Measurements from ENCODE around the gene METTL24. TPM values are rescaled to one million over a fixed set of nuclear protein-coding genes. Genes with fewer than 3 reads are reported as not detected.
A peak's percentile ranks its signal among the peaks of the same experiment; 100 is the strongest.

Gene METTL24
- total RNA-seq, 4 donors from 2014 or later = 2.6 to 12.6 (median 4.0) TPM

DNA sequence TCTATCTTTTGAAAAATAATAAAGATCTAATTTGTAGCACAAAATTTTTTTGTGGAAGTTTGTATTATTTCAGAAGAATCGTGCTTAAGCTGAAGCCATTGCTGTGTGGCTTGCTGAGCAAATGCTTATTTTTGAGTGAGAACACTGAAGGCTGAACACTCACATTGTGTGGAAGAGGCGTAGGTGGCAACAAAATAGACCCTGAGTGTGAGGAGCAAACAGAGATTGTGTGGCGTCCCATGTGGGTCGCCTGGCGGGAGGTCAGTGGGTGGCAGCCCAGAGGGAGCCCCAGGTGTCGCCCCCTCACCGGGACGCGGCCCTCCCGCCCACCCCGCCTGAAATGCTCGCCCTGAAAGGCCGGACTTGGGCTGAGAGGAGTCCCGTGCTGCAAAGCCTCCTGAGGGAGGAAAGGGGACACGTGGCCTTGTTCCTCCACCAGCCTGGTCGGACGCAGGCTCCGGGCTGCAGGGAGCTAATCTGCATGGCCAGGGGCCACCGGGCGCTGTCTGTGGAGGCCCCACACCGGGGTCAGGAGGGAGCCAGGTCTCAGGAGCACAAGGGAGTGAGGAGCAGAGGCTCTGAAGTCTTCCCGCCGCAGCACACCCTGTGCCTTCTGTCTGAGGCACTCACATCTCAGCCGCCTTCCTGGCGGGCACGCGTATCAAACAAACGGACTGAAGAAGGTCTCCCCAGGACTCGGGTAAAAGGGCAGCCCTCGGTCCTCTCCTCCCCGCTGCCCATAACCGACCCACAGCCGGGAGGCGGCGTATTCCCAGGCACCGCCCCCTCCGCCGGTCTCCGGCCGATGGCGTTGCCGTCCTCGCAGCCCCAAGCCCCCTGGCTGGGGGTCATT, 41.3 kb upstream of the METTL24 start:
- Histone ChIP-seq H3K36me3 (no peaks in the 10 kb centered on the region), H3K4me3 (replicated peaks in 1 of 3) (peak overlapping the region in 1 of 3 donors; percentile 19), H3K27me3 (no peaks in the 10 kb centered on the region), H3K4me1 (no peaks in the 10 kb centered on the region), H3K27ac (no peak overlapping the region), H3K9me3 (no peaks in the 10 kb centered on the region)
- WGBS, 2 donors = 29 to 45% methylated on average over 17 to 22 of the region's 43 CpGs
- intact Hi-C loops (cut with DNase I) = loop anchor here (10.0 kb wide), 1 partner anchor 355 kb away; no protein-coding TSS in a partner anchor
- DNase-seq = peak in 1 of 2 donors; percentile 13
- TF ChIP-seq, protein P1, sequence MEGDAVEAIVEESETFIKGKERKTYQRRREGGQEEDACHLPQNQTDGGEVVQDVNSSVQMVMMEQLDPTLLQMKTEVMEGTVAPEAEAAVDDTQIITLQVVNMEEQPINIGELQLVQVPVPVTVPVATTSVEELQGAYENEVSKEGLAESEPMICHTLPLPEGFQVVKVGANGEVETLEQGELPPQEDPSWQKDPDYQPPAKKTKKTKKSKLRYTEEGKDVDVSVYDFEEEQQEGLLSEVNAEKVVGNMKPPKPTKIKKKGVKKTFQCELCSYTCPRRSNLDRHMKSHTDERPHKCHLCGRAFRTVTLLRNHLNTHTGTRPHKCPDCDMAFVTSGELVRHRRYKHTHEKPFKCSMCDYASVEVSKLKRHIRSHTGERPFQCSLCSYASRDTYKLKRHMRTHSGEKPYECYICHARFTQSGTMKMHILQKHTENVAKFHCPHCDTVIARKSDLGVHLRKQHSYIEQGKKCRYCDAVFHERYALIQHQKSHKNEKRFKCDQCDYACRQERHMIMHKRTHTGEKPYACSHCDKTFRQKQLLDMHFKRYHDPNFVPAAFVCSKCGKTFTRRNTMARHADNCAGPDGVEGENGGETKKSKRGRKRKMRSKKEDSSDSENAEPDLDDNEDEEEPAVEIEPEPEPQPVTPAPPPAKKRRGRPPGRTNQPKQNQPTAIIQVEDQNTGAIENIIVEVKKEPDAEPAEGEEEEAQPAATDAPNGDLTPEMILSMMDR (IDR thresholded peaks at IDR 0.05) = no peak
- TF ChIP-seq POLR2A (IDR thresholded peaks at IDR 0.05) = no peak

DNA sequence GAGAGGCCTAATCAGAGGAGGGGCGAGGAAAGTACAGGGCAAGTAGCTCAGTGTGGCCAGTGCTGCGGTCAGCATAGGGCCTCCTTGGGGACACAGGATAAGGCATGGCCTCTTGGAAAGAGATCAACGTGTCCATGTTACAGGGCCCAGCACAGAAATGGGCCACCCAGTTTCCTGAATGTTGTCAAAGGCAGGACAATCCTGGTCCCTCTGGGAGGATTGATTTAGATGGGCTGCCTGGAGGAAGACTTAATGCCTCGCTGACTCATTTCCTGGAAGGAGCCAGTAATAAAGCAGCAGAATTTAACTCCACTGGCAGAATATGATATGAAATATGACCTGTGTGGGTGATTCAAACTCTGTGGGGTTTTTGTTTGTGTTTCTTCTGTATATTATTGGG, 40.6 kb upstream of the METTL24 start:
- Histone ChIP-seq H3K27ac (no peak overlapping the region), H3K9me3 (no peaks in the 10 kb centered on the region), H3K4me1 (no peaks in the 10 kb centered on the region), H3K27me3 (no peaks in the 10 kb centered on the region), H3K36me3 (no peaks in the 10 kb centered on the region), H3K4me3 (replicated peaks in 1 of 3) (no peak overlapping the region)
- TF ChIP-seq, protein P1 (IDR thresholded peaks at IDR 0.05) = no peak
- no peak for TF ChIP-seq POLR2A (IDR thresholded peaks at IDR 0.05)
- no peak for DNase-seq
- intact Hi-C loops (cut with DNase I) = loop anchor here (10.0 kb wide), 1 partner anchor 354 kb away; no protein-coding TSS in a partner anchor
- 84 to 86% methylated on average over 4 of the region's 4 CpGs for WGBS, 2 donors

DNA sequence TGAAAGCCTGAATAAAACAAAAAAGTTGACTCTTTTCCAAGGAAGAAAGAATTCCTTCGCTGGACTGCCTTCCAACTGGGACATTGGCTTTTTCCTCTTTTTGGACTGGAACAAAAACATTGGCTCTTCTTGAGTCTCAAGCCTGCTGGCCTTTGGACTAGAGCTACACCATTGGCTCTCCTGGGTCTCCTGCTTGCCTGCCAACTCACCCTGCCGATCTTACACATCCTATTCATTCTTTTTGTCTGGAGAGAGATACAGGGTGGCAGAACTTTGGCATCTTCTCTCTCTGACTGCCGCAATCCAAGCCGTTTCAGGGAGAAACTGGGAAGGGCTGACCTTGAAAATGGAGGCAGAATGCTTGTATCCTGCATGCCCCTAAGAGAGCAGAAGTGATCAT, 37.1 kb upstream of the METTL24 start:
- Histone ChIP-seq H3K4me3 (replicated peaks in 1 of 3) (no peak overlapping the region), H3K9me3 (no peaks in the 10 kb centered on the region), H3K27ac (no peak overlapping the region), H3K27me3 (no peaks in the 10 kb centered on the region), H3K4me1 (no peaks in the 10 kb centered on the region), H3K36me3 (no peaks in the 10 kb centered on the region)
- no peak for DNase-seq
- no peak for TF ChIP-seq POLR2A (IDR thresholded peaks at IDR 0.05)
- TF ChIP-seq, protein P1 (IDR thresholded peaks at IDR 0.05) = no peak
- intact Hi-C loops (cut with DNase I) = loop anchor here (10.0 kb wide), 1 partner anchor 350 kb away; no protein-coding TSS in a partner anchor
- 57 to 73% methylated on average over 4 of the region's 4 CpGs for WGBS, 2 donors

DNA sequence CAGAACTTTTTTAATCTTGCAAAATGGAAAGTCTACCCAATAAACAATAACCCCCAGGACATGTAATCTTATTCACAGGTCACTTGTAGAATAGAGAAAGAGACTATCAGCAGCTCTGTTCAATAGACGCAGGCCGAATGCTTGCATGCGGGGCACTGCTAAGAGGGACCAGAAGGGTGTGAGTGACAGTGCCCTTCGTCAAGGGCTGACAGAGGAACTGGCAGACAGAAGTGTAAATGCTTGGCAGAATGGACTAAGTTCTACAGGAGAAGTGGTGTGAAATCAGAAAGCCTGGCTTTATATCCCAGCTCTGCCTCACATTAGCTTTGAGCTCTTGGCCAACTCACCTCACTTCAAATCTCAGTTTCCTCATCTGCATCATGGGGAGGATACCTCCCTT, 36.3 kb upstream of the METTL24 start:
- H3K9me3 ChIP-seq = no peaks in the 10 kb centered on the region
- no peak for TF ChIP-seq POLR2A (IDR thresholded peaks at IDR 0.05)
- TF ChIP-seq, protein P1 (IDR thresholded peaks at IDR 0.05) = no peak
- intact Hi-C loops (cut with DNase I) = loop anchor here (5.0 to 10.0 kb wide), 2 partner anchors 217 to 350 kb away; partner anchors contain the start of gene WASF1
- H3K4me1 ChIP-seq = no peaks in the 10 kb centered on the region
- H3K27me3 ChIP-seq = no peaks in the 10 kb centered on the region
- no peak overlapping the region for H3K27ac ChIP-seq
- H3K4me3 ChIP-seq (replicated peaks in 1 of 3) = no peak overlapping the region
- H3K36me3 ChIP-seq = no peaks in the 10 kb centered on the region
- no peak for DNase-seq
- 93 to 97% methylated on average over 4 of the region's 4 CpGs for WGBS, 2 donors

DNA sequence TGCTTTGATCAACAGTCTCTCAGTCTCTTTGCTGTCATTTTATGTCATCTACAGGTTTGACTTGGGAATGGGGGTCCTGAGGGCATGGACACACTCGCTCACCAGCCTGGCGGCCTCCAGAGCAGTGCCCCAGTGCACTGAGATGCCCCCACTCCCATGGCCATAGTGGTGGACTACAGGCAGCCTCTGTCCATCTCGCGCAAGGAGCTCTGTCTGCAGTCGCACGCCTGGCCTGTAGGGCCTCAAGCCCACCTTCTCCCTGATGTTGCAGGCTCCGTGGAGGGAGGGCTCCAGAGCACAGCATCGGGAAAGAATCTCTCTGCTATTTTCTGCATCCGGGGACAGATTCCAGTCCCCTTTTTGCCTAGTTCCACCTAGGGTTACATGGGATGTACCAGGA, 34.6 kb upstream of the METTL24 start:
- DNase-seq = no peak
- Histone ChIP-seq H3K4me3 (replicated peaks in 1 of 3) (no peak overlapping the region), H3K4me1 (no peaks in the 10 kb centered on the region), H3K27ac (no peak overlapping the region), H3K27me3 (no peaks in the 10 kb centered on the region), H3K36me3 (no peaks in the 10 kb centered on the region), H3K9me3 (no peaks in the 10 kb centered on the region)
- intact Hi-C loops (cut with DNase I) = loop anchor here (5.0 to 10.0 kb wide), 2 partner anchors 215 to 348 kb away; partner anchors contain the start of gene WASF1
- TF ChIP-seq, protein P1 (IDR thresholded peaks at IDR 0.05) = no peak
- TF ChIP-seq POLR2A (IDR thresholded peaks at IDR 0.05) = no peak
- WGBS, 2 donors = 70 to 73% methylated on average over 7 to 8 of the region's 9 CpGs
